Common myeloid progenitor, CD34-positive (primary cell): ENCODE measurements around the gene DDX47. TPM values are rescaled to one million over a fixed set of nuclear protein-coding genes. Genes with fewer than 3 reads are reported as not detected.

Experiments
- CTCF ChIA-PET: fragments of 350-600 bp; sonication (Branson Sonifier 250); formaldehyde crosslinking; loops from one replicate; lab custom pipeline; 2021; ENCODE audit warnings: antibody characterized with exemption; lab: Charles Lee
- POLR2A ChIA-PET: fragments of 350-600 bp; sonication (Branson Sonifier 250); formaldehyde crosslinking; loops from one replicate; lab custom pipeline; 2021; ENCODE audit warnings: antibody characterized with exemption; lab: Charles Lee
- DNase-seq, 3 donors: peaks; one replicate each; pipeline versions ENCODE4 v3.0.0 to v3.0.0-alpha.2; 2013
- H3K27ac ChIP-seq, 2 experiments: 1 replicate in 1 of 2; 2 replicates in 1 of 2; pipeline ENCODE4 v1.7.0; 2013; ENCODE audit warnings: inconsistent platforms in 2 of 2, low read length in 2 of 2, mild to moderate bottlenecking in 2 of 2, low read depth in 1 of 2, moderate library complexity in 1 of 2; ENCODE audit not compliant: severe bottlenecking in 2 of 2, insufficient read depth in 1 of 2, poor library complexity in 1 of 2
- H3K27me3 ChIP-seq, 5 experiments: replicated peaks in 2 of 5; 1 replicate in 3 of 5; 2 replicates in 2 of 5; pipeline versions ENCODE4 v1.6.1 to v1.7.0; 2013; ENCODE audit warnings: low read length in 4 of 5, mild to moderate bottlenecking in 2 of 5, moderate library complexity in 2 of 5, inconsistent platforms in 1 of 5; ENCODE audit not compliant: insufficient read depth in 5 of 5, control insufficient read depth in 4 of 5
- H3K36me3 ChIP-seq, 4 experiments: 1 replicate in 2 of 4; 2 replicates in 2 of 4; pipeline versions ENCODE4 v1.6.1 to v1.7.0; 2013; ENCODE audit warnings: low read length in 3 of 4, control low read depth in 1 of 4, mild to moderate bottlenecking in 1 of 4; ENCODE audit not compliant: control insufficient read depth in 4 of 4, insufficient read depth in 4 of 4
- H3K4me1 ChIP-seq, 4 experiments: 1 replicate in 3 of 4; 2 replicates in 1 of 4; pipeline versions ENCODE4 v1.6.1 to v1.7.1; 2013; ENCODE audit warnings: low read length in 3 of 4, mild to moderate bottlenecking in 3 of 4, control low read depth in 1 of 4, inconsistent platforms in 1 of 4, moderate library complexity in 1 of 4; ENCODE audit not compliant: control insufficient read depth in 4 of 4, insufficient read depth in 4 of 4; ENCODE audit errors: control extremely low read depth in 1 of 4
- H3K4me3 ChIP-seq, 7 experiments: 1 replicate in 4 of 7; 2 replicates in 3 of 7; pipeline versions ENCODE4 v1.5.1 to v1.7.0; 2013; ENCODE audit warnings: mild to moderate bottlenecking in 7 of 7, low read length in 6 of 7, moderate library complexity in 6 of 7, inconsistent platforms in 2 of 7, low read depth in 2 of 7, control low read depth in 1 of 7; ENCODE audit not compliant: insufficient read depth in 4 of 7, control insufficient read depth in 1 of 7; ENCODE audit errors: extremely low read depth in 1 of 7
- H3K9me3 ChIP-seq, 5 experiments: 1 replicate in 4 of 5; 2 replicates in 1 of 5; pipeline versions ENCODE4 v1.6.1 to v1.7.1; 2013; ENCODE audit warnings: low read length in 4 of 5, mild to moderate bottlenecking in 2 of 5, inconsistent platforms in 1 of 5, low read depth in 1 of 5, moderate library complexity in 1 of 5; ENCODE audit not compliant: control insufficient read depth in 4 of 5, insufficient read depth in 2 of 5; ENCODE audit errors: control extremely low read depth in 1 of 5
- WGBS: methylation state at CpG from one replicate; pipeline ENCODE4 v1.1.5; 2013; ENCODE audit not compliant: insufficient coverage; 5-methylcytosine and 5-hydroxymethylcytosine counted together
- polyA plus RNA-seq: library from polyadenylated mRNA; unstranded; fragments of 120-200 nt; gene quantifications from one replicate; pipeline ENCODE4 v1.2.1, GENCODE V29; 2013

The DDX47 gene
- 61.4 TPM for polyA plus RNA-seq

DNA sequence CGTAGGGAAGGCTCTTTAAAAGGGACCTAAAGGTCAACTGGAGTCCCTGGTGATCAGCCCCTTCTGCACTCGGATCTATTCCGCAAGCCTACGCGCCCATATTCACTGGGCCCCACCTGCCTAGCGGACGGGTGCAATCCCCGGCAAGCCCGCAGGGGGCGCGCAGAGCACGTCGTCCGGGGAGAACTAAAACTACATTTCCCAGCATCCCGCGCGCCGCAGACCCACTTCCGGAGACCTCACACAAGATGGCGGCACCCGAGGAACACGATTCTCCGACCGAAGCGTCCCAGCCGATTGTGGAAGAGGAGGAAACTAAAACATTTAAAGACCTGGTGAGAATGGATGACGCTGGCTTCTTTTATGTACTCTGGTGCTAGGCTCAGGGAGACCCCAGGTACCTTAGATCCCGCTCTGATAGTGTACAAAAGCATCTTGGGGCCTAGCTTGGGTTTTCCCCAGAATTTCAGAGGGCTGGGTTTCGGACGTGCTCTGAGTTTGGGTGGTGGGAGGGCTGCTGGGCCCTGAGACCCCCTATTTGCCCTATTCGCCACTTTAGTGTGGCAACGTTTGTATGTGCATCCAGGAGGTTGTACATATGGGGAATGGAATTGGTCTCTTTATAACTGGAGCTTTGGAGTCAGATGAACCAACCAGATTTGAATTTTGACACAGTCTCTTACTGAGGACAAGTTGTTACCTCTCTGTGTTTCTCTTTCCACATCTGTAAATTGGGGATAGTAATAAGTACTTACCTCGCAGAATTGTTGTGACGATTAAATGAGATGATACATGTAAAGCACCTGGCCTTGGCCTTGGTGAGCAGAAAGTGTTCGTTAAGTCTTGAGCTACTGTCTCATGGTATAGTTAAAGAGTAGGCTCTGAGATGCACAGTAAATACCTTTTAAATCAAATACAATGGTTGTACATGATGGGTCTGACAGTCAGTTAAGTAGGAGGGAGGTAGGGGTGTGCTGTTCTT lies at the start of gene DDX47:
Gene DDX47 (plus strand): TSS at position 227 of the 982 bp plus-strand sequence. CDS start 22 bp downstream, at position 249.
- H3K9me3 ChIP-seq = no peaks in the 10 kb centered on the region
- peak within 1 kb of the TSS; percentile 88 to 99 (median 94) for H3K4me3 ChIP-seq
- peaks cover 10 to 20% (median 16%) of the 10 kb centered on the region in 4 experiments for H3K4me1 ChIP-seq
- POLR2A ChIA-PET = interaction anchor here (0.5 to 1.3 kb wide), 3 partner anchors 10 to 1755 kb away, joined by 3 read pairs; no protein-coding TSS in a partner anchor
- H3K36me3 ChIP-seq = peaks cover 2 to 23% (median 4%) of the 10 kb centered on the region in 4 experiments
- peak within 1 kb of the TSS; percentile 84 to 97 for H3K27ac ChIP-seq
- peak; percentile 94 to 96 (median 94) for DNase-seq
- CTCF ChIA-PET = interaction anchor here (0.8 to 1.3 kb wide), 9 partner anchors 8 to 184 kb away, joined by 3 to 6 read pairs (median 3); no protein-coding TSS in a partner anchor
- 2% methylated on average over 28 of the region's 35 CpGs for WGBS
- H3K27me3 ChIP-seq = no peaks in the 10 kb centered on the region

DNA sequence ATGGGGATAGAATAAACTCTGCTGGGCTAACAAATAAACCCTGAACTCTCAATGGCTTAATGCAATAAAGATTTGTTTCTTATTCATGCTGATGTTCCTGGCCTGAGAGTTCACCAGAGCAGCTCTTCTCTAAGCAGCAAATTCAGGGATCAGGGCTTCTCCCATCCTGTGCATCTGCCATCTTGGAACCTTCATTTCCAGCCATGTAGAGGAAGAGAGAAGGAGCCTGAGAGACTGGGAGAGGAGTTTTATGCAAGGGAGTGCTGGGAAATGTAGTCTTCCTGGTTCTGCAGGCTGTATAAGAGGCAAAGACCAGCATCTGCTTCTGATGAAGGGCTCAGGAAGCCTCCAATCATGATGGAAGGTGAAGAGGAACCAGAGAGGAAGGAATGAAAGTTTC lies 48.3 kb upstream of the DDX47 start:
- H3K27me3 ChIP-seq = no peaks in the 10 kb centered on the region
- POLR2A ChIA-PET = no interaction called here
- peaks cover 0 to 7% (median 2%) of the 10 kb centered on the region in 5 experiments for H3K9me3 ChIP-seq
- H3K27ac ChIP-seq = no peak overlapping the region
- H3K4me3 ChIP-seq = no peak overlapping the region
- DNase-seq = no peak
- H3K36me3 ChIP-seq = peaks cover 0 to 2% (median under 1%) of the 10 kb centered on the region in 4 experiments
- CTCF ChIA-PET = no interaction called here
- no peaks in the 10 kb centered on the region for H3K4me1 ChIP-seq

DNA sequence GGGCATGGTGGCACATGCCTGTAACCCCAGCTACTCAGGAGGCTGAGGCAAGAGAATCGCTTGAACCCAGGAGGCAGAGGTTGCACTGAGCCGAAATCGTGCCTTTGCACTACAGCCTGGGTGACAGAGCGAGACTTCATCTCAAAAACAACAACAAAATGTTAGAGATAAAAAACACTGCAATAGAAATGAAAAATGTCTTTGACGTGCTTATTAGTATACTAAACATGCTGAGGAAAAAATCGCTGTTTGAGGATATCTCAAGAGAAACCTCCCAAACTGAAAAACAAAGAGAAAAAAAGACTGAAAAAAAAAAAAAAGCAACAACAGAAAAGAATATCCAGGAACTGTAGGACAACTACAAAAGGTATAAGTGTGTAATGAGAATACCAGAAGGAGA lies 42.9 kb upstream of the DDX47 start:
- H3K36me3 ChIP-seq = no peaks in the 10 kb centered on the region
- CTCF ChIA-PET = no interaction called here
- peaks cover 0 to 22% (median 2%) of the 10 kb centered on the region in 5 experiments for H3K9me3 ChIP-seq
- no peaks in the 10 kb centered on the region for H3K27me3 ChIP-seq
- POLR2A ChIA-PET = no interaction called here
- H3K4me3 ChIP-seq = no peak overlapping the region
- H3K4me1 ChIP-seq = no peaks in the 10 kb centered on the region
- DNase-seq = no peak
- WGBS = no CpG with 5 or more reads among the region's 6 CpGs
- no peak overlapping the region for H3K27ac ChIP-seq

DNA sequence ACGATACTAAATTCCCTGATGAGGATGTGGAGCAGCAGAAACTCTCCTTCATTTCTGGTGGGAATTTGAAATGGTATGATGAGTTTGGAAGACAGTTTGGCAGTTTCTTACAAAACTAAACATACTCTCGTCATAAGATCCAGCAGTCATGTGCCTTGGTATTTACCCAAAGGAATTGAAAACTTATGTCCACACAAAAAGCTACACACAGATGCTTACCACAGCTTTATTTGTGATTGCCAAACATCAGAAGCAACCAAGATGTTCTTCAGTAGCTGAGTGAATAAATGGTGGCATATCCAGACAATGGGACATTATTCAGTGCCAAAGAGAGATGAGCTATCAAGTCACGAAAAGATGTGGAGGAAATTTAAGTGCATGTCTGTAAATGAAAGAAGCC lies 38.4 kb upstream of the DDX47 start:
- ChIA-PET CTCF (no interaction called here), POLR2A (no interaction called here)

DNA sequence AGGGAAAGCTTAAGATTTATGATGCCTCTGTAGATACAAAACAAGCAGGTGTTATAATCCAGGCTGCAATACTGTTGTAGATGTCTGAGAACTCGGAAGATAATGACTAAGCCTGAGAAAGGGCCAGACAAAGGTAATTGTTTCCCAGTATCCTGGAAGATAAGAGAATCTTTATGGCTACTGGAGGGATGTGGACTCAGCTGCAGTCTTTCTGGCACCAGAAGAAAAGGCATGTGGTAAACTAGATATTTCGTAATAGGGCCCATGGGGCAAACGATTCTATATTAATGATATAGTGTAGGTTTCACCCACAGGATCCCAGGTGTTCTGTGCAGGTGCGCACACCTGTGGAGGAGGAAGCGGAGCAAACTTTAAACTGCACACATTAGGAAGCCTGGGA lies 36.9 kb upstream of the DDX47 start:
- Histone ChIP-seq H3K36me3 (no peaks in the 10 kb centered on the region), H3K27ac (no peak overlapping the region), H3K27me3 (no peaks in the 10 kb centered on the region), H3K4me1 (peaks cover 0 to 3% (median 0%) of the 10 kb centered on the region in 4 experiments), H3K4me3 (no peak overlapping the region), H3K9me3 (peaks cover 0 to 11% (median 0%) of the 10 kb centered on the region in 5 experiments)
- POLR2A ChIA-PET = no interaction called here
- DNase-seq = no peak
- WGBS = 75% methylated on average over 1 of the region's 5 CpGs
- CTCF ChIA-PET = no interaction called here

More for the DNA sequence above, 38.4 kb upstream of the DDX47 start:
- H3K4me1 ChIP-seq = peaks cover 0 to 3% (median 0%) of the 10 kb centered on the region in 4 experiments
- no peak overlapping the region for H3K27ac ChIP-seq
- no peak overlapping the region for H3K4me3 ChIP-seq
- no peaks in the 10 kb centered on the region for H3K27me3 ChIP-seq
- H3K36me3 ChIP-seq = no peaks in the 10 kb centered on the region
- DNase-seq = no peak
- WGBS = 40% methylated on average over 1 of the region's 3 CpGs
- peaks cover 0 to 17% (median 2%) of the 10 kb centered on the region in 5 experiments for H3K9me3 ChIP-seq

DNA sequence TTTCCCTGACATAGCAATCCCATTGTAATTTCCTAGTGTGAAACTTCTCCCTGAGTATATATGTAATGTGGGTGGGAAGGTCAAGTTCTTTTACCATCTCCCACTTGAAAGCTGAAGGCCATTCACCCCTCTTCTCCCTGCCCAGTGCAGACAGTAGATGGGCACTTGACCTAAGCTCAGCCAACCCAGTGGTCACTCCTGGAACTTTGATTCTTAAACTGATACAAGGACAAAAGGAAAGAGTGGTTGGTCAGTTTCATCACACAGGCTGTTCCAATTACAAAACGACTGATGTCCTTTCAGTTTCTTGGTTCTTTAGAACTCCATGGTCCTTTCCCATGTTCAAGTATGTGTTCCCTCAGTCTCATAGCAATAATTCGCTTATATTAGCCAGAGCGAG lies 36.1 kb upstream of the DDX47 start:
- 88% methylated on average over 1 of the region's 3 CpGs for WGBS
- H3K36me3 ChIP-seq = no peaks in the 10 kb centered on the region
- CTCF ChIA-PET = no interaction called here
- no peak for DNase-seq
- H3K4me3 ChIP-seq = no peak overlapping the region
- no peaks in the 10 kb centered on the region for H3K27me3 ChIP-seq
- peaks cover 0 to 10% (median 0%) of the 10 kb centered on the region in 5 experiments for H3K9me3 ChIP-seq
- H3K27ac ChIP-seq = no peak overlapping the region
- H3K4me1 ChIP-seq = peaks cover 0 to 3% (median 0%) of the 10 kb centered on the region in 4 experiments
- POLR2A ChIA-PET = no interaction called here

DNA sequence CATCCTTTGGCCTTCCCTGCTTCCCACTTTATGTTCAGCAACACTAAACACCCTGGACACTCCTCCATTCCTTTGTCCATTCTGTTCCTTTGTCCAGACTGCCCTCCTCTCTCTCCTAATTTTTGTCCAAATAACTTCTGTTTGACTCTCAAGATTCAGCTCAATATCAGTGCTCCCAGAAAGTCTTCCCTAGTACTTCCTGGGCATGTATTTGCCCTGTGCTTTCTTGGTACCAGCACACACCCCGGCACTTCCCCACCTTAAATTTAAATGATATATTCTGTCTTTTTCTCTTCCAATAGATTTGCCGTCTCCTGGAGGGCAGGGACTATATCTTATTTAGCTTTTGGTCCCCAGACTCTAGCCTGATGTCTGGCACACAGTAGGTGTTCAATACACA lies 34.1 kb upstream of the DDX47 start:
- H3K9me3 ChIP-seq = no peaks in the 10 kb centered on the region
- POLR2A ChIA-PET = no interaction called here
- no CpG with 5 or more reads among the region's 2 CpGs for WGBS

More for the DNA sequence above, 34.1 kb upstream of the DDX47 start:
- H3K36me3 ChIP-seq = no peaks in the 10 kb centered on the region
- DNase-seq = no peak
- H3K27me3 ChIP-seq = no peaks in the 10 kb centered on the region
- no peak overlapping the region for H3K27ac ChIP-seq
- CTCF ChIA-PET = interaction anchor here (1.0 to 1.6 kb wide), 2 partner anchors 9 to 21 kb away, joined by 4 read pairs; no protein-coding TSS in a partner anchor
- H3K4me1 ChIP-seq = peaks cover 0 to 3% (median 0%) of the 10 kb centered on the region in 4 experiments
- H3K4me3 ChIP-seq = no peak overlapping the region
